A172 (cell line): Measurements from ENCODE around the gene HOXD10. TPM values are rescaled to one million over a fixed set of nuclear protein-coding genes. Genes with fewer than 3 reads are reported as not detected.

Source experiments
- DNase-seq: peaks from one replicate; pipeline ENCODE4 v3.0.0-alpha.2; 2015; ENCODE audit warnings: low spot score
- total RNA-seq: library from RNA; depleted of rRNA; stranded (reverse); fragments of >200 nt; shearing (Covaris generic); gene quantifications from 2 replicates; pipeline ENCODE4 v1.2.3, GENCODE V29; 2014

HOXD10 gene
- total RNA-seq, 1 experiment from 2014 or later = 21.7 TPM

- DNase-seq = peak; percentile 49
These were observed 20.2 kb upstream of the HOXD10 start for GRCh38 chr2:176096243-176096985.

GRCh38 chr2:176096986-176097819 lies 19.4 kb upstream of the HOXD10 start:
- DNase-seq = peak; percentile 83

GRCh38 chr2:176097820-176098365 lies 18.7 kb upstream of the HOXD10 start:
- DNase-seq = no peak

GRCh38 chr2:176098366-176099158 lies 18.0 kb upstream of the HOXD10 start:
- no peak for DNase-seq

GRCh38 chr2:176099159-176099727 lies 17.3 kb upstream of the HOXD10 start:
- no peak for DNase-seq

GRCh38 chr2:176099728-176100546 lies 16.6 kb upstream of the HOXD10 start, which contains the start of gene HOXD12:
TSS of gene HOXD12 (plus strand) at chr2:176099795. CDS start at chr2:176099802, 7 bp downstream.
- no peak for DNase-seq

- DNase-seq = no peak
These were observed 15.9 kb upstream of the HOXD10 start for GRCh38 chr2:176100547-176101140.

GRCh38 chr2:176101216-176101830 lies 15.3 kb upstream of the HOXD10 start:
- DNase-seq = no peak

- no peak for DNase-seq
These were observed 14.7 kb upstream of the HOXD10 start for GRCh38 chr2:176101842-176102241.

- DNase-seq = no peak
These were observed 14.2 kb upstream of the HOXD10 start for GRCh38 chr2:176102309-176102866.

- no peak for DNase-seq
These were observed 13.4 kb upstream of the HOXD10 start for GRCh38 chr2:176103194-176103593.

- DNase-seq = no peak
These were observed 12.7 kb upstream of the HOXD10 start for GRCh38 chr2:176103742-176104315.

GRCh38 chr2:176104316-176105077 lies 12.1 kb upstream of the HOXD10 start:
- peak; percentile 98 for DNase-seq

GRCh38 chr2:176105078-176105729 lies 11.4 kb upstream of the HOXD10 start:
- peak; percentile 70 for DNase-seq

GRCh38 chr2:176105730-176106580 lies 10.6 kb upstream of the HOXD10 start:
- DNase-seq = peak; percentile 30
